T-helper 1 cell treated with Interleukin-12 subunit alpha and Interleukin-12 subunit beta and Interleukin-4 antibody, amounts not matched to agents 30 μg/mL and 1 μg/mL, for 36 hours (primary cell): ENCODE measurements around the gene ISCA1.
"Not testable (repeated sequence)": the region's sequence is repeated elsewhere in the genome, so short reads cannot be mapped to it uniquely, and the experiment has no call there.

ENCODE experiments used
- H3K27ac Mint-ChIP-seq: one replicate; pipeline ENCODE4 v1.8.0; 2021; ENCODE audit warnings: mild to moderate bottlenecking, mixed read lengths
- H3K27me3 Mint-ChIP-seq: one replicate; pipeline ENCODE4 v1.8.0; 2021; ENCODE audit warnings: low read depth, mixed read lengths
- H3K36me3 Mint-ChIP-seq: one replicate; pipeline ENCODE4 v1.8.0; 2021; ENCODE audit warnings: low read depth, mixed read lengths
- H3K4me1 Mint-ChIP-seq: one replicate; pipeline ENCODE4 v1.8.0; 2021; ENCODE audit warnings: low read depth, mixed read lengths
- H3K4me3 Mint-ChIP-seq: one replicate; pipeline ENCODE4 v1.8.0; 2021; ENCODE audit warnings: mild to moderate bottlenecking, moderate library complexity, mixed read lengths
- H3K9me3 Mint-ChIP-seq: one replicate; pipeline ENCODE4 v1.8.0; 2021; ENCODE audit warnings: mixed read lengths

Gene ISCA1

DNA sequence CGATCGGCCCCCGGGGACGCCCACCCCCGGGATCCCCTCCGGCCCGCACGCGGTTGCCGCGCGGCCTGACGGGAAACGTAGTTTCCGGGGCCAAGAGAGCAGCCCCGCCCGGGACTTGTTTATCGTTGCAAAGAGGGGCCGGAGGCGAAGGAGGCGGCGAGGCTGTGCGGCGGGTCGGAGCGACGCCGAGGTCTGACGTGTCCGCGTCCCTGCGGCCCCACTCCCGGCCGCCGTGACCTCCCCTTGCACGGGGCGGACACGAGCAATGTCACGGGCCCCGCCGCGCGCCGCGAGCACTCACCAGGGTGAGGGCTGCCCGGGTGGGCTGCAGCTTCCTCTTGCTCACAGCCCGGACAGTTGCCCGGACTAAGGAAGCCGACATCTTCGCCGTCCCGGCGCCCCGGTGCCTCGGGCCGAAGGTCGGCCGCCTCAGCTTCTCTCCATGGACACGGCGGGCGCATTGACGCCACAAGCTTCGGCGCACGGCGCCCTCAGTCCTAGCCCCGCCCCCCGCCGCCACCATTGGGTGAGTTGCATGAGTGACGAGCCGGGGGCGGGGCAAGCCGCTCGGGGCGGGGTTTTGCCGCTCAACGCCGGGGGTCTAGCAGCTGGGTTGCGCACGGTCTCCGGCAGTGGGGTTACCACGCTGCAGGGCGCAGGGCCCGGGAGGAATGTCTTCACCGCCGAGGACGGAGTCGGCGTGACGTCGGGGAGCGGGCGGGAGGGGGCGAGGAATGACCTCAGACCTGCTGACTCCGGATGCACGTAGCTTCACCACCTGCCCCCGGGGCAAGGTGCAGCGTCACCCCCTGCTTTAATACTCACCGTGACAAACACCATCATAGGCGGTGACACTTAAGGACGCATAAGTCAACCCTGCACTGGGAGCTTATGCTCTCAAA is at the start of gene ISCA1:
ISCA1 (minus strand) TSS at position 462 of the 902 bp plus-strand sequence; CDS start at position 382, 80 bp downstream.
- Mint-ChIP-seq H3K36me3 (peaks cover 9% of the 10 kb centered on the region), H3K4me1 (peaks cover 32% of the 10 kb centered on the region), H3K4me3 (peak within 1 kb of the TSS; percentile 90), H3K27ac (peak within 1 kb of the TSS; percentile 97), H3K27me3 (no peaks in the 10 kb centered on the region), H3K9me3 (no peaks in the 10 kb centered on the region)

DNA sequence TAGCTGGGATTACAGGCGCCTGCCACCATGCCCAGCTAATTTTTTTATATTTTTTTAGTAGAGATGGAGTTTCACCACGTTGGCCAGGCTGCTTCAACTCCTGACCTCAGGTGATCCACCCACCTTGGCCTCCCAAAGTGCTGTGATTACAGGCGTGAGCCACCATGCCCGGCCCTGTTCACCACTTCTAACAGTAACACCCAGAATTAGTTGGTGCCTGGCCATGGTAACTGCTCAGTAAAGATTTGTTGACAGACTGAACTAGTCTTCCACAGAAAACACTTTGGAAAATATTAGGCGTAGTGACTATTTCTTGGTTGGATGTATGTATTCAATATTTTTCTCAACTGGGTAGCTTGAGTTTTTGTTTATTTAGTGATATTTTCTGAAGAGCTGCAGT is 47.8 kb upstream of the ISCA1 start:
- H3K27me3 Mint-ChIP-seq: no peaks in the 10 kb centered on the region
- H3K36me3 Mint-ChIP-seq: peaks cover 49% of the 10 kb centered on the region
- no peaks in the 10 kb centered on the region for H3K9me3 Mint-ChIP-seq
- no peak overlapping the region for H3K27ac Mint-ChIP-seq
- H3K4me3 Mint-ChIP-seq: no peak overlapping the region
- peaks cover 8% of the 10 kb centered on the region for H3K4me1 Mint-ChIP-seq

DNA sequence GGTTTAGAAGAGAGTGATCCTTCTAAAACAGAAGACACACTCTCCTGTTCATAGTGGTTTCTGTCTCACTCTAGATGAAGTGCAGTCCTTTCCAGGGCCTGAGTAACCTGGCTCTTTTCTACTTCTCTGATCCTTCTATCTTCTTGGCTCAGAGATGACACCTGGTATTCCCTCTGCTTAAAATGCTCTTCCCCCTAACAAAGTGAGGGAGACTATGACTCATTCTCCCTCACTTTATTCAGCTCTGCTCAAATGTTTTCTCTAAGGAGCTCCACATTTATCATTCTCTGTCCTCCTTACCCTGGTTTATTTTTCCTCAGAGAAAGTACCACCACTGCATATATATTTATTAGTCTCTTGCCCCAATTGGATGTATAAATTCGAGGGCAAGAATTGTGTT is 47.3 kb upstream of the ISCA1 start:
- Mint-ChIP-seq H3K4me1 (peaks cover 10% of the 10 kb centered on the region), H3K36me3 (peaks cover 49% of the 10 kb centered on the region), H3K9me3 (no peaks in the 10 kb centered on the region), H3K27ac (no peak overlapping the region), H3K27me3 (no peaks in the 10 kb centered on the region), H3K4me3 (no peak overlapping the region)

DNA sequence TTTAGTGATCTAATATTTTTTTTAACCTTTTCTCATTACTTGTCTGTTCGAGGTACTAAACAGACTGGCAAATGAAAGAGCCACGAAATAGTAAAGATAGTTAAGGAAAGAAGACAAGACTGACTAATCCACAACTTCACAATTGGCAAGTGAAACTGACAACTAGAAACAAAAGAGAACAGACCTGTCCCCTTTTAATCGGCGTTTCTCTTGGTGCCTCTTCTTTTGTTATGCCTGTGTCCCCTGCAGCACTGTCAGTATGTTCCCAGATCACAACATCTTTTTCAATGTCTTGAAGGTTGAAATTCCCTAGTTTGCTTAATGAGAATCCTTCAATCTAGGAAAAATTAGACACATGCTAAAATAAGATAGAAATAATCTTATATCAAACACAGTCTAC is 45.8 kb upstream of the ISCA1 start:
- peaks cover 49% of the 10 kb centered on the region for H3K36me3 Mint-ChIP-seq
- H3K27ac Mint-ChIP-seq: no peak overlapping the region
- H3K4me1 Mint-ChIP-seq: peaks cover 10% of the 10 kb centered on the region
- no peaks in the 10 kb centered on the region for H3K27me3 Mint-ChIP-seq
- H3K4me3 Mint-ChIP-seq: no peak overlapping the region
- no peaks in the 10 kb centered on the region for H3K9me3 Mint-ChIP-seq

DNA sequence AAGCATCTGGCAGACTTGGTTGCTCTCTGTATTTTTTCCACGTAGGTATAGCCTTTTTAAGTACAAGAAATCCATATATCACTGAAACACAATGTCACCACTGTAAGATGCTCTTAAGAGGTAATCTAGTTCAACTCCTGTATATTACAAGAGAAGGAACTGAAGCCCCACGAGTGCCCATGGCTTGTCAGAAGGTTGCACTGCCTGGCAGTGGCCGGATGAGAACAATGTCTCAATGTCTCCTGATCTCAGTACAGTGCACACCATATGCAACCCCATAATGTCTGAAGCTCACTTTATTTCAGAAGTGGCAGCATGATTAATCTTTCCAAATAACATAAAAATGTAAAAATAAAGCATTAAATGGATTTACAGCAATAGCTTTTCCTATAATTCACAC is 44.2 kb upstream of the ISCA1 start:
- Mint-ChIP-seq H3K4me3 (no peak overlapping the region), H3K27me3 (no peaks in the 10 kb centered on the region), H3K4me1 (peaks cover 9% of the 10 kb centered on the region), H3K27ac (no peak overlapping the region), H3K36me3 (peaks cover 48% of the 10 kb centered on the region), H3K9me3 (no peaks in the 10 kb centered on the region)

DNA sequence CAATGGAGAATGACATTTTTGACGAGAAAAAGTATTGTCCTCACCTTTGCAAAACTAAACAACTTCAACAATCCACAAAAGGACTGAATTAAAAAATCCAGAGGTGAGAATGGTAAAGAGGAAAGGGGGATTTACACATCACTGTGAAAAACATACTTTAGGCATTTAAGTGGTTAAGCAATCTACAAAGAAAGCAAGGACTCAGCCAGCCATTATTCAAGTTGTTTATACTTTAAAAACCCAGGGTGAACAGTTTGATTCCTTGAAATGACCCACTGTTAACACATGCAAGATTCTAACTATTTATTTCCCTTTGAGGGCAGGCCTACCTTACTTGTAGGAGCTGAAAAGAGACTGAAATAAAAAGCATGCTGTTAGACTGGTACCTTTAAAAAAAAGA is 42.6 kb upstream of the ISCA1 start:
- Mint-ChIP-seq H3K9me3 (no peaks in the 10 kb centered on the region), H3K27ac (no peak overlapping the region), H3K36me3 (peaks cover 51% of the 10 kb centered on the region), H3K4me3 (no peak overlapping the region), H3K4me1 (peaks cover 9% of the 10 kb centered on the region), H3K27me3 (no peaks in the 10 kb centered on the region)

DNA sequence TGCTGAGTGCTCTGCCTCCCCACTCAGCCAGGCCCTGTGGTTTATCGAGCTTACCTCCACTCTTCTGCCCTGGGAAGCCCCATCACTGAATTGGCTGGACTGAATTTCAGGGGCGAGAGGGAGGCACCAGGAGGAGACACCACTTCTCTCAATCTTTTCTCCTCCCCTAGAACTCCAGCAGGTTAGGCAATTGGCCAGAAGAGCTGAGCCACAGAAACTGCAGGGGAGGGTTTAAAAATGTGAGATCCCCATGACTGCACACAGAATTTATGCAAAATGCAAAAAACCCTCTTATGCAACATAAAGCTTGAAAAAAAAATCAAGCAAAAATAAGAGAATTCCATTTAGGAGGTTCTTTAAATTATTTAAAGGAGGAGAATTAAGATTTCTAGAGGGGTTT is 42.0 kb upstream of the ISCA1 start:
- Mint-ChIP-seq H3K4me1 (peaks cover 9% of the 10 kb centered on the region), H3K27ac (no peak overlapping the region), H3K27me3 (no peaks in the 10 kb centered on the region), H3K36me3 (peaks cover 51% of the 10 kb centered on the region), H3K4me3 (no peak overlapping the region), H3K9me3 (no peaks in the 10 kb centered on the region)

DNA sequence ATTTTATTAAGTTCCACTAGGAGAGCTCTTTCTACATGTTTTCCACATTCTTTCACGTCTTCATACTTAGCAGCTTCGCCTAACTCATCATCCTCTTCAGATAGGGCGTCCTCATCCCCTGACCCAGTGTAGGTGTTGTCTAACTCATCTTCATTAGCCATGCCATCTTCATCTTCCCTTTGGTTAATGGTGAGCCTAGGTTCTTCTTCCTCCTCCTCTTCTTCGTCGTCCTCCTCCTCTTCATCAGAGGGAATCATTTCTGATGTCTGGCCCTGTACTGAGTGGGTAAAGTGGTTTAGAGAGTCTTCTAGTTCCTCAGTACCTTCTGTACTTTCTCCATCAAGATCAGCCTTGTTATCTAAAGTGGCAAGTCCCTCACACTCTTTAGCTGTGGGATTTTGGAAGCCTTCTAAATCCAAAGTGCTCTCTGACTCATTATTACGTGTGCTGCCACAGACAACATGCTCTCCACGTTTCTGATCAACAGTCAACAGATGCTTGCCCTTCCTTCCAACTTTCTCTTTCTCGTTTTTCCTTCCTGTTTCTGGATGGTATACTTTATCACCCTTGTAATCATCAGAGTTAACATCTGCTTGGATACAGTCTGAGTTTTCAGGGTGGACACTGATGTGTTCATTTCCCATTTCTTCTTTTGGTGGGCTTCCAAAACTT is 40.8 kb upstream of the ISCA1 start:
- Mint-ChIP-seq H3K4me3 (no peak overlapping the region), H3K4me1 (peaks cover 9% of the 10 kb centered on the region), H3K9me3 (no peaks in the 10 kb centered on the region), H3K36me3 (peaks cover 55% of the 10 kb centered on the region), H3K27ac (peak overlapping the region; percentile 1), H3K27me3 (no peaks in the 10 kb centered on the region)

DNA sequence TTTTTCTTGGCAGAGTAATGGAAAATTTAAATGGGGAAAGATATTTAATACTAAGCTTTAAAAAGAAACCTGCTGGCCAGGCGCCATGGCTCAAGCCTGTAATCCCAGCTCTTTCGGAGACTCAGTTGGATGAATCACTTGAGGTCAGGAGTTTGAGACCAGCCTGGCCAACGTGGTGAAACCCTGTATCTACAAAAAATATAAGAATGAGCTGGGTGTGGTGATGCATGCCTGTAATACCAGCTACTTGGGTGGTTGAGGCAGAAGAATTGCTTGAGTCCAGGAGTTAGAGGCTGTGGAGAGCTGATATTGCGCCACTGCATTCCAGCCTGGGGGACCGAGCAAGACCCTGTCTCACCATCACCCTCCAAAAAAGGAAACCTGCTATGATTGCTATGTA is 39.0 kb upstream of the ISCA1 start:
- Mint-ChIP-seq H3K27me3 (no peaks in the 10 kb centered on the region), H3K27ac (no peak overlapping the region), H3K9me3 (no peaks in the 10 kb centered on the region), H3K4me1 (peaks cover 8% of the 10 kb centered on the region), H3K4me3 (no peak overlapping the region), H3K36me3 (peaks cover 50% of the 10 kb centered on the region)

DNA sequence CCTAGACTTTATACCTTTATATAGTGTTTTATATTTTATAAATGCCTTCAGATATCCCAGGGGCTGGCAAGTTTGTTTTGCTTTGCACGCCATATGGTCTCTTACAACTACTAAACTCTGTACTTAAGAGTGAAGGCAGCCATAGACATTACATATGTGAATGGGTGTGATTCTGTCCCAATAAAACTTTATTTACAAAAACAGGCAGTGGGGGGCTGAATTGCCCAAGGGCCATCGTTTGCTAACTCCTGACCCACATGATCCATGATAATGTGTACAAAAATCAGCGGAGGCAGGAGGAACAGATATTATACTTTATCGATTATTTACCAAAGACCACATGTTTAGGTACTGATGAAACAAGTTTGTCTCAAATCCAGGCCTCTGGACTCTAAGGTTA is 35.8 kb upstream of the ISCA1 start:
- H3K4me1 Mint-ChIP-seq: peaks cover 18% of the 10 kb centered on the region
- no peaks in the 10 kb centered on the region for H3K9me3 Mint-ChIP-seq
- no peaks in the 10 kb centered on the region for H3K27me3 Mint-ChIP-seq
- H3K4me3 Mint-ChIP-seq: no peak overlapping the region
- peaks cover 56% of the 10 kb centered on the region for H3K36me3 Mint-ChIP-seq
- H3K27ac Mint-ChIP-seq: no peak overlapping the region

DNA sequence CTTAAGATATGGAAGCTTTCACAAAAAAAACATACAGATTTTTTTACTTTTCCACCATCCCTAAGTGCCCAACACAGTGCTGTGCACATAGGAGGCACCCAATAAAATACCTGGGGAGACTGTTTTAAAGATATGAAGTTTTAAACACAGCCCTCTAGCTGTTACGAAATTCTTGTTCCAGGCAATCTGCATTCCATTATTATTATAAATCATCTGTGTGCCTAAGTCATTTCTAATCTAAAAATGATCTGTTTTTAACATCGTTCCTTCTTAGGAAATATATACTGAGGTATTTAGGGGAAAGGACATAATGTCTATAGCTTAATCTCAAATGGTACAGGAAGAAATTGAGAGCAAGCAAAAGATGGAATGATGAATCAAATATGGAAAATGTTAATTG is 32.7 kb upstream of the ISCA1 start:
- H3K4me3 Mint-ChIP-seq: no peak overlapping the region
- H3K9me3 Mint-ChIP-seq: peaks cover 4% of the 10 kb centered on the region
- H3K27ac Mint-ChIP-seq: no peak overlapping the region
- H3K4me1 Mint-ChIP-seq: peaks cover 16% of the 10 kb centered on the region
- H3K27me3 Mint-ChIP-seq: no peaks in the 10 kb centered on the region
- peaks cover 54% of the 10 kb centered on the region for H3K36me3 Mint-ChIP-seq

DNA sequence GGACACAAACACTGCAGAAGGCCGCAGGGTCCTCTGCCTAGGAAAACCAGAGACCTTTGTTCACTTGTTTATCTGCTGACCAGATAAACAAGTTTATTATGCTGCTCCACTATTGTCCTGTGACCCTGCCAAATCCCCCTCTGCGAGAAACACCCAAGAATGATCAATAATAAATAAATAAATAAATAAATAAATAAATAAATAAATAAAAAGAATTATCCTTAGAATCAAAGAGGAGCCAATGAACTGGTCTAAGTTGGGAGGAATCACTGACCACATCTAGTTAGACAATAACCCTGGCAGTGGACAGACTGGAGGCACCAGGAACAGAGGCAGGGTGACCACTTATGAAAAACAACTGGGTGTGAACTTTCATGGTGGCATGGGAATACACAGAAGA is 30.6 kb upstream of the ISCA1 start:
- Mint-ChIP-seq H3K4me1 (peaks cover 16% of the 10 kb centered on the region), H3K36me3 (peaks cover 61% of the 10 kb centered on the region)

DNA sequence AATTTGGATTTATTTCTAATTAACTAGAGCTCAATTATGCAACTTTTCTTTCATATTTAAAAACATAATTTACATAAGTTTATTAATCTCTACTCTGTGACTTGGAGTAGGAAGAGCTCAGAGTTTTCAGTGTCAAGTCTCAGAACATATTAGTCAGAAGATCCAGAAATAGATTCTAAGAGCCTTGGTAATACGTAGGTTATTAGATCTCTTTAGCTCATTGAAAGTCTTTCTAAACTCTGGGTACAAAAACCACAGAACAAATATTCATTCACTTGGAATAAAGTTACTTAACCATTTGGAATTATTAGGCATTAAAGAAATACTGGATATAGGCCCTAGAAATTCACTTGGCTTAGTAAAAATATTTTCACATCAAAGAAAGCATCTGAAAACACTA is 26.3 kb upstream of the ISCA1 start:
- Mint-ChIP-seq H3K27me3 (no peaks in the 10 kb centered on the region), H3K27ac (no peak overlapping the region), H3K4me3 (no peak overlapping the region), H3K36me3 (peaks cover 50% of the 10 kb centered on the region), H3K4me1 (peaks cover 16% of the 10 kb centered on the region), H3K9me3 (peaks cover 4% of the 10 kb centered on the region)

More for the DNA sequence above, 30.6 kb upstream of the ISCA1 start:
- H3K4me3 Mint-ChIP-seq, H3K27ac Mint-ChIP-seq, H3K27me3 Mint-ChIP-seq, H3K9me3 Mint-ChIP-seq: not testable (repeated sequence)

DNA sequence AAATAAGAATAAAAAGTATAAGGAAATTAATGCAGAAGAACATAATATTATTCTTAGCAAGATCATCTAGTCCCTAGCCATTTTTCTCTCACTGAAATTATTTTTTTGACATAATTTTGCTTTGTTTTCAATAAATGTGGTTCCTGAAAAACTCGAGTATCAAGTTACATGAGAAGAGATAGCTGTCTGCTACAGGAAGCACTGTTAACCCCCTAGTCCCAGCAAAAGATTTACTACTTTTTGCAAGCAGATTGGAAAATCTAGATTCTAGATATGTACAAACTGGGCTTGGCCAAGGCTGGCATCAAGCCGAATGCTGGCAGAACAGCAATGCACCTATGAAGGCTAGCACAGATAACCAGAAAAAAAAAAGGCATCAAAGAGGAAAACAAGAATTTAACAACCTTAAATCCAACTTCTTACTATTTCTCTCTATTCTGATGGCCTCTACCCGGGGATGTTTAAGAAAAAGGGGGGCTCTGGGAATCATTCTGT is 21.9 kb upstream of the ISCA1 start:
- no peaks in the 10 kb centered on the region for H3K9me3 Mint-ChIP-seq
- H3K4me1 Mint-ChIP-seq: peaks cover 28% of the 10 kb centered on the region
- H3K36me3 Mint-ChIP-seq: peaks cover 48% of the 10 kb centered on the region
- peak overlapping the region; percentile 55 for H3K27ac Mint-ChIP-seq
- H3K4me3 Mint-ChIP-seq: no peak overlapping the region
- no peaks in the 10 kb centered on the region for H3K27me3 Mint-ChIP-seq
